C4-2B (cell line): Measurements from ENCODE around the gene ADAMTSL1.

ENCODE experiments used
- H3K27ac ChIP-seq: fragments of 450-650 bp; 2 replicates; pipeline ENCODE4 v1.5.1; 2017
- CTCF ChIP-seq: fragments of 450-650 bp; conservative IDR thresholded peaks from 2 replicates; pipeline ENCODE4 v1.5.1; 2017; ENCODE audit warnings: mild to moderate bottlenecking
- ZFX ChIP-seq: fragments of 450-650 bp; IDR thresholded peaks from 2 replicates; pipeline ENCODE4 v1.6.1; 2017

Gene ADAMTSL1

DNA sequence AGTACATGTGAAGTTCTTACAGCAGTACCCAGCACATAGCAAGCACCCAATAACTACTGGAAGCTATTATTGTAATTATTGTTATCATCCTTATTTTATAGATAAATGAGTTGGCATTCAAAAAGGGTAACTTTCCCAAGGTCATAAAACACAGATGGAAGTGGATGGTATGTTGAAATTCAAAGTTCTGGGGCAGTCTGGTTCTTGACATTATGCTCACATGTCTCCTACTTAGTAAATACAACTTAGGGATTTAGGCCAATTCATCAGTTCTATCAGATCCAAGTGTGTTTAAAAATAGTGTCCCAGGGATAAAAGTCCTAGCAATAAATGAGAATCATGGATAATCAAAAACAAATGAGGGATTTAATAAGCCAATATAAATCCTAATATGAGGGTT is 265.2 kb downstream of the ADAMTSL1 start:
- no peak overlapping the region for H3K27ac ChIP-seq
- TF ChIP-seq CTCF: no peak
- no peak for TF ChIP-seq ZFX

GRCh38 chr9:18739641-18740318 is 265.8 kb downstream of the ADAMTSL1 start:
- TF ChIP-seq ZFX (no peak), CTCF (no peak)
- no peak overlapping the region for H3K27ac ChIP-seq

DNA sequence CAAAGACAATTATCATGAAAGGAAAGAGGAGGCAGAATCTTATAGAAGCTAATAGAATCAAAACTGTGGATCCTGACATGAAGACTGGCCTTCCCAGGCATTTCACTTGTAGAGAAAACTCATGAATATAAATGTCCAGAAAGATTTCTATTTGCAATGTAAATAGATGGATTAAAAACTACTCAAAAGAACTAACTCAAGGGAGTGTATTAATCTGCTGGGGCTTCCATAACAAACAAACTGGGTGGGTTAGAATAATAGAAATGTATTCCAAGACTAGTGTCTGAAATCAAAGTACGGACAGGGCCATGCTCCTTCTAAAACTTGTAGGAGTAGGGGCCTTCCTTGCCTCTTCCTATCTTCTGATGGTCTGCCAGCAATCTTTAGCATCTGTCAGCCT is 267.4 kb downstream of the ADAMTSL1 start:
- TF ChIP-seq CTCF: no peak
- TF ChIP-seq ZFX: no peak
- H3K27ac ChIP-seq: no peak overlapping the region

GRCh38 chr9:18741945-18742344 is 268.0 kb downstream of the ADAMTSL1 start:
- no peak overlapping the region for H3K27ac ChIP-seq
- TF ChIP-seq ZFX (no peak), CTCF (no peak)

DNA sequence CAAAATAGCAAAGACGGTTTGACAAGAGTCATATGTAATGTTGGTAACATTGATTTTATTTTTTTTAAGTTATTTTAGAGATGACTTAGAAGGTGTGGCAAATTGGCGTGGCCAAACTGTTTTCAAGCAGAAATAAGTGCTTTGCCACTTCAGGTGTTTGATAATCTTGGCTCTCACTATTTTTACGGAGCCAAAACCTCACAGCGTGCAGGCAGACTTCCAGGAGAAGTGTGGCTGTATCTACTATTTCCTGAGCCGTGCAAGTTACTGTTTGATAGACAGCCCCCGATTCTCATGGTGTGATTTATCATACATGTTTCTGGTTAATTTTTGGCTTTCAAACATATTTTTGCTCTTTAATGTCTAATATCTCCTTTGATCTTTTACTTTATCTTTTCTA is 269.5 kb downstream of the ADAMTSL1 start:
- TF ChIP-seq CTCF (no peak), ZFX (no peak)
- no peak overlapping the region for H3K27ac ChIP-seq

DNA sequence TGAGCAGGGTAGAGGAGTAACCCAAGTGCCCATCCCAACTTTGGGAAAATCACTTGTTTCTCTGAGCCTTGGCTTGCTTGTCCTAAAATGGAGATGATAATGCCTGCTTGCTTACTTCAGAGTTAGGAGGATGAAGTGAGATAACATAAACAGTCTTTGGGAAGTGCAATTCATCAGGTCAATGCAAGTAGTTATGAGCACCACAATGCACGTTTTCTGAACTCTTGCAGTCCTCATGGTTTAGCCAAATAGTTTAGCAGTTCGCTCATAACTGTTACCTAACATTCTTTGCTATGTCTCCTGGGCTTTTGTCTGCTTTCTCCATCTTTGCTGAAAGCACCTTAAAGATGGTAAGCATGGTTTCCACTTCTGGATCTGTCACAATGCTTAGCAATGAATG is 270.0 kb downstream of the ADAMTSL1 start:
- no peak overlapping the region for H3K27ac ChIP-seq

GRCh38 chr9:18745710-18746109 is 271.8 kb downstream of the ADAMTSL1 start:
- TF ChIP-seq CTCF (no peak), ZFX (no peak)
- no peak overlapping the region for H3K27ac ChIP-seq

More for the DNA sequence above, 270.0 kb downstream of the ADAMTSL1 start:
- TF ChIP-seq ZFX (no peak), CTCF (no peak)
